Stimulated activated CD8-positive, alpha-beta memory T cell treated with anti-CD3 and anti-CD28 coated beads, Interleukin-2, amount 100 ng/mL, for 48 hours (primary cell): Measurements from ENCODE around the gene TRMT61A.
"Not testable (repeated sequence)": the region's sequence is repeated elsewhere in the genome, so short reads cannot be mapped to it uniquely, and the experiment has no call there.

Experiments
- DNase-seq, 2 donors: peaks; one replicate each; pipeline ENCODE4 v3.0.0-alpha.2; 2020; ENCODE audit warnings: low read depth in 2 of 2

Gene TRMT61A

GRCh38 chr14:103508521-103509329, 20.3 kb upstream of the TRMT61A start:
- no peak for DNase-seq

- DNase-seq: no peak
Observed at GRCh38 chr14:103509864-103510723, 18.9 kb upstream of the TRMT61A start.

- DNase-seq: no peak
Observed at GRCh38 chr14:103510724-103511693, 18.0 kb upstream of the TRMT61A start.

GRCh38 chr14:103512180-103512579, 16.8 kb upstream of the TRMT61A start:
- not testable (repeated sequence) for DNase-seq

GRCh38 chr14:103512701-103513611, 16.0 kb upstream of the TRMT61A start:
- DNase-seq: no peak

- DNase-seq: no peak
Observed at GRCh38 chr14:103514596-103515421, 14.2 kb upstream of the TRMT61A start.

- no peak for DNase-seq
Observed at GRCh38 chr14:103516426-103517173, 12.4 kb upstream of the TRMT61A start.

GRCh38 chr14:103517174-103517566, 11.8 kb upstream of the TRMT61A start:
- no peak for DNase-seq

- DNase-seq: no peak
Observed at GRCh38 chr14:103517721-103518421, 11.1 kb upstream of the TRMT61A start.

GRCh38 chr14:103518422-103519042, 10.5 kb upstream of the TRMT61A start:
- DNase-seq: peak; percentile 55

- no peak for DNase-seq
Observed at GRCh38 chr14:103519043-103519836, 9.8 kb upstream of the TRMT61A start.

GRCh38 chr14:103519837-103520212, 9.2 kb upstream of the TRMT61A start:
- no peak for DNase-seq

GRCh38 chr14:103520269-103520656, 8.7 kb upstream of the TRMT61A start:
- DNase-seq: no peak

GRCh38 chr14:103520657-103521437, 8.1 kb upstream of the TRMT61A start:
- DNase-seq: peak; percentile 36 to 40

- no peak for DNase-seq
Observed at GRCh38 chr14:103521438-103521950, 7.5 kb upstream of the TRMT61A start.

- no peak for DNase-seq
Observed at GRCh38 chr14:103521951-103522563, 6.9 kb upstream of the TRMT61A start.
